HG03108 (cell line): ENCODE data around the gene TMEM220.
"Not testable (repeated sequence)": the region's sequence is repeated elsewhere in the genome, so short reads cannot be mapped to it uniquely, and the experiment has no call there.

ENCODE experiments used
- ATAC-seq: cut with Tn5 transposase; IDR thresholded peaks from one replicate; pipeline ENCODE4 v1.9.1; 2021; ENCODE audit warnings: moderate library complexity; ENCODE audit not compliant: unreplicated experiment

TMEM220 gene

GRCh38 chr17:10755592-10756127, 25.8 kb upstream of the TMEM220 start:
- ATAC-seq: no peak

DNA sequence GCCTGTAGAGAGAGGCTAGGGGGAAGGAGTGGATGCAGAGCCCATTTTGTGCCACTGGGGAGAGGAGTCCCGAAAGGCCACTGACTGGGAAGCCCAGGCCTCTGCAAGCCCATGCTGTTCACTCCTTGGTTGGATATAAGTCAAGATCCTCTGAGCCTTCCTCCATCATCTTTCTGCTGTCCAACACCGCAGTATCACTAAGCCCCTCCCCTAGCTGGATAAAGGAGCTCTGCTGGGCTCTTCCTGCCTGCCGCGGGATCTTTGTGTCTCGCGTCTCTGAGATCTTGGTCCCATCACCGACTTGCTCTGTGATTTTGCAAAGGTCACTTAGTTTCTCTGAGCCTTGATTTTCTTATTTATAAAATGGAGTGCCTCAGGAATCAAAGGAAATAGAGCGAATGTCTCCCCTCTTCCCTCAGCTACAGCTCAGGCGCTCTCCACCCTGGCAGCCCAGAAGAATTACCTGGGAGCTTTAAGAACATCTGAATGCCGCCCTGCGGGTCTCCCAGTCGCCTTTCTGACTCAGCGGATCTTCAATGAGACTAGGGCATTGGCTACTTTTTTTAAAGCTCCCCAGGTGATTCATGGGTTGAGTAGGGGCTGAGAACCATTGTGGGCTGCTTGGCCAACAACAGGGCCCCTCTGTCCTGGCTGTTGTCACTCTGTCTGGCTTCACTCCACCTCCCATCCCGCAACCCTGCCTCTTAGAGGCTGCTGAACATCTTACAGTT, 25.2 kb upstream of the TMEM220 start:
- ATAC-seq: no peak

DNA sequence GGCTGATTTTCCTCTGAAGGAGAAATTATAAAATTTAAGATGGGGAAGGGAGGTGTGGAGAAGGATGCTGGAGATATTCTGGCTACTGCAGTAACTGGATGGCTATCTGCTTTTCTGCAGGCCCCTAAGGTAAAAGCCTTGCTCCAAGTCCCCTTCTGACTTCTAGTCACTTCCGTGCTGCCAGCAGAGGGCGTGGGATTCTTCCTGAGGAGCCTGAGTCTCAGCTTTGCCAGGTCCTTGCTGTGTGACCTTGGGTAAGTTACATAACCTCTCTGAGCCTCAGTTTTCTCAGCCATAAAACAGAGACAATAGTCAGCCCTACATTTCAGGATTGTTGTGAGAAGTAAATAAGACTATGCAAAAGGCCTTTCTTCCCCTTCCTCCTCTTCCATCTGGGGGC, 24.3 kb upstream of the TMEM220 start:
- ATAC-seq: no peak

- no peak for ATAC-seq
Observed at GRCh38 chr17:10752696-10753095, 22.9 kb upstream of the TMEM220 start.

DNA sequence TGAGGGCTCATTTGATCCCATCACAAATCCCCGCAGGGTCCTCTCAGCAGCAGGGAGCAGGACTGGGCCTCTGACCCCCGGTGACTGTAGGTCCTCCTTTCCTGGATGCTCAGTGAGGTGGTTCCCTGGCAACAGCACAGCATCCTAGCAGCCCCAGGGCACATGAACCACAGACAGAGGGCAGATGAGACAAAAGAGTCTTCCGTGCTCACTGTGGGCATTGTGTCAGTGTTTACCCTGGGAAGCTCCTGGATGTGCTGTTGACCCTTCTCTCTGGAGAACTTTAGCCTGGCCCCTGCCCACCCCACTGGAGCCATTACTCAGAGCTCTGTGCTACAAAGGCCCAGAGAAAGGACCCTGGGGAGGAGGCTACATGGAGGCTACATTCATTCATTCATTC, 21.7 kb upstream of the TMEM220 start:
- no peak for ATAC-seq

GRCh38 chr17:10750210-10750609, 20.4 kb upstream of the TMEM220 start:
- ATAC-seq: no peak

- no peak for ATAC-seq
Observed at GRCh38 chr17:10748531-10749181, 18.8 kb upstream of the TMEM220 start.

GRCh38 chr17:10745231-10745630, 15.4 kb upstream of the TMEM220 start:
- no peak for ATAC-seq

- no peak for ATAC-seq
Observed at GRCh38 chr17:10744501-10745000, 14.7 kb upstream of the TMEM220 start.

DNA sequence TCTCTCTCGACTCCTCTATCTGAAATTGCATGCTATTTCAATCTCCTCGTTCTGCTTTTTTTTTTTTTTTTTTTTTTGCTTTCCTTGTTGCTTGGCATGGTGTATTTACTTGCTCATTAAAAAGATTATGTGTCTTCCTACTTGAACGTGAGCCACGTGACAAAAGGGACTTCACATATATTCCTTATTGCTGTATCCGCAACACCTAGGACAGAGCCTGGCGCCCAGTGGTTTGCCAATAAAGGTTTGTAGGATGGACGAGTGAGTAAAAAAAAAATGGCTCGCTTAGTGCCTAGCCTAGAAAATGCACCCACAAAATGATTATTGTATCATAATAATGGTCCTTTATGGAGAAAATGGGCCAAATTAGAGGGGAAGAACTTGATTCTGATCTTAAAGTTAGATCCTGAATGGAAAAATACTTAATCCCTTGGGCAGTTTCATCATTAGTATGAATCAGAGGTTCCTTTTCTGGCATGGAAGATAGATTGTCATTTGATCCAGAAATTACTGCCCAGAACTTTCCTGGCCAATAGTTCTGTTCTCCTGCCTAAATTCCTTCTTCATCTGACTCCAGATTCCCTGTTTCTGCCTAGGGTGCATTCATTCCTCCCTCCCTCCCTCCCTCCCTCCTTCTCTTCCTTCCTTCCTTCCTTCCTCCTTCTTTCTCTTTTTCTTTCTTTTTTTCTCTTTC, 13.6 kb upstream of the TMEM220 start:
- ATAC-seq: no peak

DNA sequence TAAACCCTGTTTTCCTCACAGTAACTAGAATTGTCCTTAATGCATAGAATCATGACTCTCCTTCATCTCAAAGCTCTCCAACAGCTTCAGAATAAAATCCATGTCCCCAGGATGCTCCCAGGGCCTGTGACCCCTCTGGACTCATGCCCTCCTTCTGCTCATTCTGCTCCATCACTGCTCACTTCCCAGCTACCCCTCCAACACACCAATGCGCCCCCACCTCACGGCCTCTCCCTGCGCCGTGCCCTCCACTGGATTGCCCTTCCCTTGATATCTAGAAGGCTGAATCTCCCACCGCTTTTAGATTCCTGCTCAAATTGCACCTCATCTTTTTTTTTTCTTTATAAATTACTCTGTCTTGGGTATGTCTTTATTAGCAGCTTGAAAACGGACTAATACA, 12.6 kb upstream of the TMEM220 start:
- no peak for ATAC-seq

DNA sequence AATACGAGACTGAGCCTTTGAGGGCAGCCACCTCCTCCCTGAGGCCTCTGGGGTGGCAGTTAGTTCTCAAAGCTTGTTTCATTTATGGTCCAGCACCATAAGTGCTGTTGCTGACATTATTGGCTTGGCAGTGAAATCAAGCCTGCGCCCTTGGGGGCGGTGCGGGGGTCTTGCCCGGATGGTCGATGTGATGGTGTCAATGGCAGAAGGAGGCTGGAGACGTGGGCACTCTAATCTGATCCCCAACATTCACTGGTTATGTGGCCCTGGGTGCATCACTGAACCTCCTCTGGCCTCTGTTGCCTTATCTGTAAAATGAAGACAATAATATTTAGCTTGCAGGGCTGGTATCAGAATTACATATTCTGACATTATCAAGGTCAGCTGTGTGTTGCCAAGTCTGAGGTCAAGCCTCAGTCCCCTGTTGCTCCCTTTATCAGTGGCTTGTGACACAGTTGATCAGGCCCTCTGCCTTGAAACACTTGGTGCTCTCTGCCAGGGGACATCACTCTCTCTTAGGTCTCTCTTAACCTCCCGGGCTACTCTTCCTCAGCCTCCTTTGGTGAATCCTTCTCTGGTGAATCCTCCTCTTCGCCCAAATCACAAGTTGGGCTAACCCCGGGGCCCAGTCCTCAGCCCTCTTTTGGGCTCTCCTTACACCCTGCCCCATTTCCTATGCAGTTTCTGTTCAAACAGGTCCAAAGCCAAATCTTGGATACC, 11.8 kb upstream of the TMEM220 start:
- no peak for ATAC-seq

DNA sequence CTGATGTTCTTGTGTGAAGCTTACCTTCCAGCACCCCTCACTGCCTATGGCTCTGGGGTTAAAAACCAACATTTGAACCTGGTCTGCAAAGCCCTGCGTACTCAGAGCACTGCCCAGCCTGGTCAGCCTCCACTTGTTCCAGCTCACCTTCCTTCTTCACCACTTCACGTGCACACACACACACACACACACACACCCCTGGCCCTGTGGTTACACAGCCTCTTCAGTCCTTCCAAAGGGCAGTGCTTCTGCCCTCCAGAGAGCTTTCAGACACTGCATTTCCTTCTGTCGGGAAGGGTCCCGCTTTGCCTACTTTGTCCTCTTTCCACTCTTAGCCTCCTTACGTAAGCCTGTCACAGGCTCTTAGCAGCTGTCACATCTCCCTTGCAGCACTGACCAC, 9.6 kb upstream of the TMEM220 start:
- no peak for ATAC-seq

DNA sequence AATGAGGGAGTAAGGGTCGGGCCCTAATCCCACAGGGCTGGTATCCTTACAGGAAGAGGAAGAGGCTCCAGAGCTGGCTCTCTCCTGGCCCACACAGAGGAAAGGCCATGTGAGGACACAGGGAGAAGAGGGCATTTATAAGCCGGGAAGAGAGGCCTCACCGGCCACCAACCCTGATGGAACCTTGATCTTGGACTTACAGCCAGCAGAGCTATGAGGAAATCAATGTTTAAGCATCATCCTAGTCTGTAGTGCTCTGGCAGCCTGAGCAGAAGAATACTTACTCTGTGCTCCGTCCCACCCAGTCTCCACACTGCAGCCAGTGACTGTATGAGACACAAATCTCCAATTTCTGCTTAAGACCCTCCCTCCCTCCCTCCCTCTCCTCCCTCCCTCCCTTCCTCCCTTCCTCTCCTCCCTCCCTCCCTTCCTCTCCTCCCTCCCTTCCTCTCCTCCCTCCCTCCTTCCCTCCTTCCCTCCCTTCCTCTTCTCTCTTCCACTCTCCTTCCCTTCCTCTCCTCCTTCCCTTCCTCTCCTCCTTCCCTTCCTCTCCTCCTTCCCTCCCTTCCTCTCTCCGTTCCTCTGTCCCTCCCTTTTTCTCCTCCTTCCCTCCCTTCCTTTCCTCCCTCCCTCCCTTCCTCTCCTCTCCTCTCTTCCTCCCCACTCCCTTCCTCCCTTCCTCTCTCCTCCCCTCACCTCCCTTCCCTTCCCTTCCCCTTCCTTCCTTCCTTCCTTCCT, 8.9 kb upstream of the TMEM220 start:
- no peak for ATAC-seq

DNA sequence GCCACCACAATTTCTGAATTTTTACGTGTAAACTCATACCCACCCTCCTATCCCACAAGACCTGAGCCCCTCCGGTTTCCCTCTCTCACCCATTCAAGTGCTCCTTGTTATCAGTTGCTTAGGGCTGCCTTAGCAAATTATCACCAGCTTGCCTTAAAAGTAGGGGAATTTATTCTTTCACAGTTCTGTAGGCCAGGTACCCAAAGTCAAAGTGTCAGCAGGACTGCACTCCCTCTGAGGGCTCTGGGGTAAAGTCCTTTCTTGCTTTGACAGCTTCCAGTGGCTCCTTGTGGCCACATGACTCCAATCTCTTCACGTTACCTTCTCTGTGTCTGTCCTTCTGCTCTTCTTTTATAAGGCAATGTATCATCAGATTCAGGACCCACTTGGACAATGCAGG, 7.9 kb upstream of the TMEM220 start:
- ATAC-seq: no peak

DNA sequence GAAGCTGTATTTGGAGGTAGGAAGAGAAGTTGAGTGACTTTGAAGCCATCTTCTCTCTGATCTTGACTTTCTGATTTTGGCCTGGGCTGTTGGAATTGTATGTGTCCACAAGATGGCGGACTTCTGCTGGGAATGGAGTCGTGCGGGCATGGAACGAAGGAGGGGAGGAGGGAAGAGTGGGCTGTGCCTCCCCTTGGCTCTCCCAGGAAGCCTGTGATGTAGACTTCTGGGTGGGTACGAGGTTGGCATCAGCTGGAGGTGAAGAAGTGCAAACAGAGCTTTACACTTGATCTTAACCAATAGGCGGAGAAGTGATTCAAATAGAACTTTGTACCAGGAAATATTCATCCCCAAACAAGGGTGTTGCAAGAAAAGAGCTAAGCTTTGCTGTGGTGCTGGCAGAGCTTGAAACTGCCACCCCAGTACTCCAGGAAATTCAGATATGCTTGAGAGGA, 7.4 kb upstream of the TMEM220 start:
- no peak for ATAC-seq

GRCh38 chr17:10735821-10736220, 6.0 kb upstream of the TMEM220 start:
- no peak for ATAC-seq

GRCh38 chr17:10735251-10735650, 5.4 kb upstream of the TMEM220 start:
- no peak for ATAC-seq

DNA sequence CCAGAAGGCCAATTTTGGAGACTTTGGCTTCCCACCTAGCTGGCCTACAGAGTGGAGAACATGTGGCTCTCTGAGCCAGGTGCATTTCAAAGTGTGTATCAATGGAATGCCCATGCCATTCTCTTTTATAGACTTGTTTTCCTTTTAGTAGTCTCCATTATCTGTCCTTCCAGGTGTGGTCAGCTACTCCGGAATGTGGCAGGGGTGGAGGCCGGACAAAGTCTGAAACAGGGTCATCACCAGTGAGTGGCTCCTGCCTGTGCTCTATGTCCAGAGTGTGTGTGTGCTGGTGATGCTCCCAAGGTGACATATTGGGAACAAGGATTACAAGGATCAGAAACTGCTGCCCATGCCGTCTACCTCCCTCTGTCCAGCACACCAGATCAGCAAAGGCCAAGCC, 3.8 kb upstream of the TMEM220 start:
- ATAC-seq: no peak

GRCh38 chr17:10732121-10732520, 2.3 kb upstream of the TMEM220 start:
- ATAC-seq: not testable (repeated sequence)
